Esophagus muscularis mucosa (tissue), 4 donors: ENCODE data around the gene SPAG4. TPM values are rescaled to one million over a fixed set of nuclear protein-coding genes. Genes with fewer than 3 reads are reported as not detected.

Experiments used
- DNase-seq: peaks from one replicate; pipeline ENCODE4 v3.0.0-alpha.2; 2017; ENCODE audit errors: extremely low spot score
- H3K27ac ChIP-seq, 4 donors: fragments of 200-600 bp; sonication (generic); replicated peaks in 1 of 4; 1 replicate in 3 of 4; 2 replicates in 1 of 4; pipeline ENCODE4 v1.5.1; 2016 to 2019; ENCODE audit warnings: mild to moderate bottlenecking in 1 of 4
- H3K27me3 ChIP-seq, 4 donors: fragments of 200-600 bp; sonication (generic); one replicate each; pipeline versions ENCODE4 v1.5.1 to v1.6.0; 2016 to 2019
- H3K36me3 ChIP-seq, 4 donors: fragments of 200-600 bp; sonication (generic); one replicate each; pipeline ENCODE4 v1.5.1; 2016 to 2019
- H3K4me1 ChIP-seq, 4 donors: fragments of 200-600 bp; sonication (generic); one replicate each; pipeline ENCODE4 v1.5.1; 2016 to 2019
- H3K4me3 ChIP-seq, 4 donors: fragments of 200-600 bp; sonication (generic); 1 replicate in 2 of 4; 2 replicates in 2 of 4; pipeline ENCODE4 v1.5.1; 2016 to 2019; ENCODE audit warnings: mild to moderate bottlenecking in 4 of 4, moderate library complexity in 1 of 4
- H3K9me3 ChIP-seq, 4 donors: fragments of 200-600 bp; sonication (generic); 1 replicate in 3 of 4; 2 replicates in 1 of 4; pipeline ENCODE4 v1.5.1; 2016 to 2019
- CTCF ChIP-seq, 3 experiments: fragments of 200-600 bp in 2 of 3; fragments of 450-650 bp in 1 of 3; sonication (generic) in 2 of 3; IDR thresholded peaks; one replicate each; pipeline ENCODE4 v1.5.1; 2017 to 2019; ENCODE audit warnings: antibody characterized with exemption in 3 of 3, mild to moderate bottlenecking in 2 of 3, moderate library complexity in 1 of 3
- EP300 ChIP-seq: sonication (generic); formaldehyde crosslinking; IDR thresholded peaks from one replicate; pipeline ENCODE4 v1.6.1; 2017; ENCODE audit warnings: antibody characterized with exemption
- POLR2A ChIP-seq: fragments of 450-650 bp; IDR thresholded peaks from one replicate; pipeline ENCODE4 v1.6.1; 2017; ENCODE audit warnings: antibody characterized with exemption, moderate library complexity, mild to moderate bottlenecking, low read depth
- POLR2AphosphoS5 ChIP-seq, 2 donors: sonication (generic); formaldehyde crosslinking; IDR thresholded peaks; one replicate each; pipeline ENCODE4 v1.6.1; 2017; ENCODE audit warnings: antibody characterized with exemption in 2 of 2
- WGBS: methylation state at CpG from one replicate; pipeline ENCODE4 v1.1.5; 2018; 5-methylcytosine and 5-hydroxymethylcytosine counted together
- intact Hi-C: fragments of 100-400 bp; cut with DNase I; formaldehyde crosslinking; loops from one replicate; pipeline ENCODE4 v1.15.1; 2023
- total RNA-seq, 4 donors: library from RNA; depleted of rRNA; stranded (reverse); fragments of >200 nt; gene quantifications; one replicate each; pipeline versions ENCODE4 v1.1.0 to v1.2.1, GENCODE V29; 2016

Gene SPAG4
- total RNA-seq, 4 donors from 2014 or later = 2.6 to 5.0 (median 2.9) TPM

DNA sequence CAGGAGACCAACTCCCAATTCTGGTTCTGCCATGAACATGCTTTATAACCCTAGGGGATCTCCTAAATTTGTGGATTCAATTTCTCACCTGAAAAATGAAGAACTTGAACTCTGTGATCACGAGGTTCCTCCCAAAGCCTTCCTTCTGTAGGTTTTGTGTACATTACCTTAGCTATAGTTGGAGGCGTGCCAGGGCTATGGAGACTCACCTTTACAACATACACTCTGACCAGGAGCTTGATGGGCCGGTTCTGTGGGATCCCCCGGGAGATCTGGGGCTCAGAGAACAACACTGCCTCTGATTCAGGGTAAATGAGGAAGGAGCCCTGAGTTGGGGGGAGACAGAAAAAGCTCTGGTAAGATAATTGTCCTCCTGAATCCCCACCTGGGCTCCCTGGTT is 39.7 kb upstream of the SPAG4 start:
- Histone ChIP-seq H3K27ac (no peak overlapping the region), H3K4me1 (no peaks in the 10 kb centered on the region), H3K9me3 (peaks cover 0 to 13% (median 10%) of the 10 kb centered on the region in 4 donors), H3K4me3 (no peak overlapping the region), H3K27me3 (no peaks in the 10 kb centered on the region), H3K36me3 (no peaks in the 10 kb centered on the region)
- TF ChIP-seq EP300 = no peak
- no peak for TF ChIP-seq POLR2AphosphoS5 (IDR thresholded peaks at IDR 0.05)
- TF ChIP-seq POLR2A = no peak
- no peak for TF ChIP-seq CTCF (IDR thresholded peaks at IDR 0.05)
- intact Hi-C loops = no loop called here
- WGBS = 65% methylated on average over 4 of the region's 4 CpGs
- DNase-seq = no peak

- no peak overlapping the region for H3K4me3 ChIP-seq
- no peaks in the 10 kb centered on the region for H3K27me3 ChIP-seq
- no peaks in the 10 kb centered on the region for H3K36me3 ChIP-seq
- peaks cover 0 to 13% (median 11%) of the 10 kb centered on the region in 4 donors for H3K9me3 ChIP-seq
- no peak for TF ChIP-seq CTCF (IDR thresholded peaks at IDR 0.05)
- TF ChIP-seq EP300 = no peak
- TF ChIP-seq POLR2AphosphoS5 (IDR thresholded peaks at IDR 0.05) = no peak
- TF ChIP-seq POLR2A = no peak
- WGBS = 67% methylated on average over 3 of the region's 3 CpGs
- H3K4me1 ChIP-seq = no peaks in the 10 kb centered on the region
- H3K27ac ChIP-seq = no peak overlapping the region
- intact Hi-C loops = no loop called here
- DNase-seq = no peak
These were observed 38.8 kb upstream of the SPAG4 start for GRCh38 chr20:35576816-35577215.

DNA sequence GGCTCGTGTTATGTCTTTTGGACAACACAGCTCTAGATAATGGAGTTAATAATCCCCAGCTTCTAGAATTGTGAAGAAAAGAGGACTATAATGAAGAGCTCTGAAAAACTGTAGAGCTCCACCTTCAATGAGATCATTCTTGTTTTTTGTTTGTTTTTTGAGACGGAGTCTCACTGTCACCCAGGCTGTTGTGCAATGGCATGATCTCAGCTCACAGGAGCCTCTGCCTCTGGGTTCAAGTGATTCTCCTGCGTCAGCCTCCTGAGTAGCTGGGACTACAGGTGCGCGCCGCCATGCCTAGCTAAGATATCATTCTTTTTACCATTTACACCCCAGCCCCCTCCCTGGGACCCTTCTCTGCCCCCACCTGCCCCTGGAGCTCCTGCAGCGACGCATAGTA is 37.2 kb upstream of the SPAG4 start:
- Histone ChIP-seq H3K36me3 (no peaks in the 10 kb centered on the region), H3K27ac (no peak overlapping the region), H3K4me1 (no peaks in the 10 kb centered on the region), H3K4me3 (no peak overlapping the region), H3K27me3 (no peaks in the 10 kb centered on the region), H3K9me3 (peaks cover 0 to 9% (median 0%) of the 10 kb centered on the region in 4 donors)
- TF ChIP-seq POLR2AphosphoS5 (IDR thresholded peaks at IDR 0.05) (no peak), EP300 (no peak), CTCF (IDR thresholded peaks at IDR 0.05) (no peak)
- DNase-seq = no peak
- WGBS = 89% methylated on average over 8 of the region's 8 CpGs
- intact Hi-C loops = no loop called here

DNA sequence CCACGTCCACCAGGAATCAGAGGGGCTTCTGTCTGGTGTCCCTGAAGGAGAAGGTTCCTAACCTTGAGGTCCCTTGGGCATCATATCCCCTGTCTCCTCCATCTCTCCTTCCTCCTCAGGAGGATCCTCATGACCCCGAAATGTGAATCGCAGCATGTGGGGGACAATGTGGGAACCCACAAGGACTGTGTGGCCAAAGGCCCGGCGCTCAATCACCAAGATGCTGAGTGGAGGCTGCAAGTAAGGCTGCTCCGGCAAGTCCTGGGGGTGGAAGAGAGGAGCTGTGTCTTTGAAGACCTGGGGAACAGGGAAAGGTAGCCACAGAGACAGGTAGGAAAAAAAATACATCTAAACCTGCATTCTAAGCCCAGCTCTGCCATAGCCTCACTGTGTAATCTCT is 36.4 kb upstream of the SPAG4 start:
- whole genome bisulfite sequencing = 97% methylated on average over 6 of the region's 6 CpGs
- Histone ChIP-seq H3K4me1 (no peaks in the 10 kb centered on the region), H3K27me3 (no peaks in the 10 kb centered on the region), H3K4me3 (no peak overlapping the region), H3K27ac (no peak overlapping the region), H3K36me3 (no peaks in the 10 kb centered on the region), H3K9me3 (peaks cover 0 to 9% (median 0%) of the 10 kb centered on the region in 4 donors)
- intact Hi-C loops = no loop called here
- TF ChIP-seq CTCF (IDR thresholded peaks at IDR 0.05) (no peak), EP300 (no peak), POLR2A (no peak), POLR2AphosphoS5 (IDR thresholded peaks at IDR 0.05) (no peak)
- DNase-seq = no peak

GRCh38 chr20:35582131-35582530 is 33.5 kb upstream of the SPAG4 start:
- no peak for DNase-seq
- H3K27ac ChIP-seq = no peak overlapping the region
- no peaks in the 10 kb centered on the region for H3K36me3 ChIP-seq
- TF ChIP-seq POLR2A = no peak
- TF ChIP-seq CTCF (IDR thresholded peaks at IDR 0.05) = no peak
- TF ChIP-seq POLR2AphosphoS5 (IDR thresholded peaks at IDR 0.05) = no peak
- TF ChIP-seq EP300 = no peak
- H3K27me3 ChIP-seq = no peaks in the 10 kb centered on the region
- H3K9me3 ChIP-seq = peaks cover 0 to 9% (median 0%) of the 10 kb centered on the region in 4 donors
- 92% methylated on average over 6 of the region's 7 CpGs for WGBS
- no peak overlapping the region for H3K4me3 ChIP-seq
- no peaks in the 10 kb centered on the region for H3K4me1 ChIP-seq
- intact Hi-C loops = no loop called here
